ENCODE results near the gene SCAPER. TPM values are rescaled to one million over a fixed set of nuclear protein-coding genes. Genes with fewer than 3 reads are reported as not detected.
"Not testable (repeated sequence)": the region's sequence is repeated elsewhere in the genome, so short reads cannot be mapped to it uniquely, and the experiment has no call there.

The SCAPER gene
- total and polyA plus RNA-seq, 8 donors, result 3.0 to 23.8 (median 14.2) TPM

- no peak overlapping the region for H3K27ac ChIP-seq
- no peak for ATAC-seq
- H3K4me1 ChIP-seq, result no peaks in the 10 kb centered on the region
- no peaks in the 10 kb centered on the region for H3K27me3 ChIP-seq
- no peak overlapping the region for H3K4me3 ChIP-seq
- FAIRE-seq, result no peak
- intact Hi-C loops (cut with DNase I), result no loop called here
- peaks cover 0 to 9% (median 3%) of the 10 kb centered on the region in 3 donors for H3K36me3 ChIP-seq
- DNase-seq, result no peak
- TF ChIP-seq CTCF (IDR thresholded peaks at IDR 0.05), result no peak
- no peaks in the 10 kb centered on the region for H3K9me3 ChIP-seq
Observed at GRCh38 chr15:76756381-76756780, 148.8 kb downstream of the SCAPER start.

- ATAC-seq, result no peak
- no peak overlapping the region for H3K4me3 ChIP-seq
- no peak for DNase-seq
- H3K27me3 ChIP-seq, result no peaks in the 10 kb centered on the region
- intact Hi-C loops (cut with DNase I), result no loop called here
- FAIRE-seq, result no peak
- TF ChIP-seq CTCF (IDR thresholded peaks at IDR 0.05), result no peak
- peaks cover 0 to 5% (median 0%) of the 10 kb centered on the region in 3 donors for H3K36me3 ChIP-seq
- no peak overlapping the region for H3K27ac ChIP-seq
- no peaks in the 10 kb centered on the region for H3K9me3 ChIP-seq
- WGBS, 2 donors, result 93 to 96% methylated on average over 6 of the region's 6 CpGs
- no peaks in the 10 kb centered on the region for H3K4me1 ChIP-seq
Observed at GRCh38 chr15:76753771-76754170, 151.4 kb downstream of the SCAPER start.

- no peak for TF ChIP-seq CTCF (IDR thresholded peaks at IDR 0.05)
- Histone ChIP-seq H3K27me3 (no peaks in the 10 kb centered on the region), H3K27ac (no peak overlapping the region), H3K4me3 (no peak overlapping the region), H3K36me3 (peaks cover 0 to 5% (median 0%) of the 10 kb centered on the region in 3 donors), H3K4me1 (no peaks in the 10 kb centered on the region), H3K9me3 (no peaks in the 10 kb centered on the region)
- FAIRE-seq (no peak), ATAC-seq (no peak), DNase-seq (no peak)
- WGBS, 2 donors, result 94 to 100% methylated on average over 1 of the region's 1 CpG
- intact Hi-C loops (cut with DNase I), result no loop called here
Observed at GRCh38 chr15:76753131-76753530, 152.0 kb downstream of the SCAPER start.

GRCh38 chr15:76752549-76752948, 152.6 kb downstream of the SCAPER start:
- DNase-seq, result no peak
- intact Hi-C loops (cut with DNase I), result no loop called here
- no peak overlapping the region for H3K27ac ChIP-seq
- ATAC-seq, result no peak
- no peak overlapping the region for H3K4me3 ChIP-seq
- no peak for TF ChIP-seq CTCF (IDR thresholded peaks at IDR 0.05)
- H3K36me3 ChIP-seq, result peaks cover 0 to 5% (median 0%) of the 10 kb centered on the region in 3 donors
- no peaks in the 10 kb centered on the region for H3K27me3 ChIP-seq
- no peaks in the 10 kb centered on the region for H3K9me3 ChIP-seq
- FAIRE-seq, result no peak
- H3K4me1 ChIP-seq, result no peaks in the 10 kb centered on the region

GRCh38 chr15:76737573-76737972, 167.6 kb downstream of the SCAPER start:
- TF ChIP-seq CTCF (IDR thresholded peaks at IDR 0.05), result no peak
- ATAC-seq, result no peak
- no peak overlapping the region for H3K4me3 ChIP-seq
- H3K4me1 ChIP-seq, result peaks cover 0 to 4% (median 0%) of the 10 kb centered on the region in 3 donors
- H3K9me3 ChIP-seq, result no peaks in the 10 kb centered on the region
- no peak overlapping the region for H3K27ac ChIP-seq
- H3K36me3 ChIP-seq, result peaks cover 0 to 4% (median 0%) of the 10 kb centered on the region in 3 donors
- no peak for FAIRE-seq
- 95 to 97% methylated on average over 4 of the region's 4 CpGs for WGBS, 2 donors
- no peaks in the 10 kb centered on the region for H3K27me3 ChIP-seq
- DNase-seq, result no peak
- intact Hi-C loops (cut with DNase I), result no loop called here

GRCh38 chr15:76732321-76732720, 172.8 kb downstream of the SCAPER start:
- peaks cover 0 to 18% (median 0%) of the 10 kb centered on the region in 3 donors for H3K36me3 ChIP-seq
- 96 to 99% methylated on average over 9 of the region's 9 CpGs for WGBS, 2 donors
- ATAC-seq; DNase-seq; H3K4me3 ChIP-seq; intact Hi-C loops (cut with DNase I); FAIRE-seq; H3K4me1 ChIP-seq; H3K27ac ChIP-seq; H3K27me3 ChIP-seq; H3K9me3 ChIP-seq: not testable (repeated sequence)
